NK-92 (cell line): Measurements from ENCODE around the gene ZNF436.
"Not testable (repeated sequence)": the region's sequence is repeated elsewhere in the genome, so short reads cannot be mapped to it uniquely, and the experiment has no call there.

Experiments used
- DNase-seq: peaks from one replicate; lab custom pipeline; 2025; ENCODE audit not compliant: unreplicated experiment; lab: John Stamatoyannopoulos, UW

The ZNF436 gene

DNA sequence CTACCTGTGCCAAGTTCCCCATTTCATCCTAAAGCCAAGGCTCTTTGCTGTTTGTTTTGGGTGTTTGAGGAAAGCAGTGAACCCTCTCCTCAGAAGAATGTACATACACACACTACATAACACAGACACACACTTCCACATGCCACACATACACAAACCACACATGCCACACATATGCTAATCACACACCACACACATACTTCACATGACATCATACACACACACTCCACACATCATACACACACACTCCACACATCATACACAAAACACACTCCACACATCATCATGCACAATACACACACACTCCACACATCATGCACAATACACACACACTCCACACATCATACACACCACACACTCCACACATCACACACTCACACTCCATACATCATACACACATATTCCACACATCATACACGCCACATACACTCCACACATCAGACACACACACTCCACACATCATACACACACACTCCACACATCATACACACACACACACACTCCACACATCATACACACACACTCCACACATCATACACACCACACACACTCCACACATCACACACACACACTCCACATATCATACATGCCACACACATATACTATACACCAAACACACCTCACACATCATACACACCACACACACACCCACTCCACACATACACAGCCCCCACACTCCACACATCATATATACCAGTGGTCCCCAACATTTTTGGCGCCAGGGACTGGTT lies 22.7 kb upstream of the ZNF436 start:
- no peak for DNase-seq

- DNase-seq, result no peak
Measured at GRCh38 chr1:23389837-23390321, 20.2 kb upstream of the ZNF436 start.

GRCh38 chr1:23387494-23387893 lies 17.9 kb upstream of the ZNF436 start:
- DNase-seq, result no peak

DNA sequence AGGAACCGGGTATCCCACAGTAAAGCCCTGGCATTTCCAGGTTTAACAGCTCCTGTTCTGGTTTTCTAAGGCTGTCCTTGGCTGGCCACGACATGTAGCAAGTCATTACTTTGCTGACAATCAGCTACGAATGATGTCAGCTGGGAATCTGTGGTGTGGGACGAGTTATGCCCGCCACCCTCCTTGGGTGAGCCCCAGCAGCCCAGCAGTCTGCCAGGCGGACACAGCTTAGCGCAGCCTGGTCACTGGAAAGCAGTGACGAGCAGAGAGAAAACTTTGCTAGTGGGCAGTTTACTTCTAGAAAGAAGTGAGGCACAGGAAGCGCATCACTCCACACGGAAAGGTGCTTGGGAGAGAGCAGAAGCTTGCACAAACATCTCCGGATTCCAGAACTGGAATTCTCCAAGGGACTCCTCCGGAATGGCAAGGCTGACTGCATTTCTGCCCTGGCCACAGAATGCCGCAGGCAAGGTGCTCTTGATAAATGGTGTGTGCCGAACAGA lies 15.5 kb upstream of the ZNF436 start:
- DNase-seq, result no peak

DNA sequence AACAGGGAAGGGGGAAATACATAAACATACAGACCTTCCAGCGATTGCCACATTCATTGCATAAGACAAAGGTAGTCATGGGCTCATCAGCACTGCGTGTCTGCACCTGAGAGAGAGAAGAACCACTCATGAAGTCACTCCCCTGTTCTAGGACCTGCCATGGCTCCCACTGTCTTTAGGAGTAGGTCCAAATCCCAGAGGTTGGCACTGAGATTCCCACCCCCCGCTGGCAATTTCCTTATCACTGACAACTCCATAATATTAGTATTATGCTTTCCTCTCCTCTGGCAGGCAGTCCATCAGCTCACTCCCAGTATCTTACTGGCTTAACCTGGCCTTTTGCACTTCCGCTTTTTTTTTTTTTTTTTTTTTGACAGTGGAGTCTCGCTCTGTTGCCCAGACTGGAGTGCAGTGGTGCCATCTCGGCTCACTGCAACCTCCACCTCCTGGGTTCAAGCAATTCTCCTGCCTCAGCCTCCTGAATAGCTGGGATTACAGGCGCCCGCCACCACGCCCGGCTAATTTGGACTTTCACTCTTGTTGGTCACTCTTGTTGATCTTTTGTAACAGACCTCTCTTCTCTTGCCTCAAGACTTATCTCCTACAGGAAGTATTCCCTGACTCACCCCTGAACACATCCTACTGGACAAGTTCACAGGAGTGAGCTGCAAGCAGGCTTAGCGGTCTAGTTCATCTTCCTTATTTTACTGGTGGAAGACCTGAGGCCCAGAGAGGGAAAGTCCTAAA lies 14.8 kb upstream of the ZNF436 start:
- DNase-seq, result no peak

GRCh38 chr1:23383577-23384311 lies 14.1 kb upstream of the ZNF436 start:
- DNase-seq, result no peak

DNA sequence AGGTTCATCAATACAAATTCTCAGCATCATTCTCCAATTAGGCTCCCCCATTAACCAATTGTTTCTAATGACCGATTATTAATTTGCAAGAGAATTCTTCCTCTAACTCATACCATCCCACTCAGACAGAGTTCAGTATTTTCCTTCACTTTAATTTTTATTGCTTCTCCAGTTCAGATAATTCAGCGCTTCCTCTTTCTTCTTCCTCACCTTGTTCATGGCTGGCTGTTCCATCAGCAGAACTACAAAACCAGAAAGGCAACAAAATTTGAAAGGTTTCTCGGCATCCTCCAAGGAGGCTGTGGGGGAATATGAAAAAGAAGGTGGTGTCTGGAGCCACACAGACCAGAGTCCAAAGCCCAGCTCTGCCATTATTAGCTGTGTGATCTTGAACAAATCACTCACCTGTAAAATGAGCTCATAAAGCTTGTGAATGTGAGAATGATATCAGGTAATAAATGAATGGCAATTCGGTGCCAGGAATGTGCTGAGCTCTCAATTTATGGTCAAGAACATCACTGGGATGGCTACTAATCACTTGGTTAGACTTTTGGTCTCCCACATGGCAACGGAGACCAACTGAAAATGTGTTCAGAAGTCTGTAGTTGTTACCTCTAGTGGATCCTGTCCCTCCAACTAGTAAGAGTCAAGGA lies 11.7 kb upstream of the ZNF436 start:
- no peak for DNase-seq

- no peak for DNase-seq
Measured at GRCh38 chr1:23380719-23381118, 11.1 kb upstream of the ZNF436 start.

DNA sequence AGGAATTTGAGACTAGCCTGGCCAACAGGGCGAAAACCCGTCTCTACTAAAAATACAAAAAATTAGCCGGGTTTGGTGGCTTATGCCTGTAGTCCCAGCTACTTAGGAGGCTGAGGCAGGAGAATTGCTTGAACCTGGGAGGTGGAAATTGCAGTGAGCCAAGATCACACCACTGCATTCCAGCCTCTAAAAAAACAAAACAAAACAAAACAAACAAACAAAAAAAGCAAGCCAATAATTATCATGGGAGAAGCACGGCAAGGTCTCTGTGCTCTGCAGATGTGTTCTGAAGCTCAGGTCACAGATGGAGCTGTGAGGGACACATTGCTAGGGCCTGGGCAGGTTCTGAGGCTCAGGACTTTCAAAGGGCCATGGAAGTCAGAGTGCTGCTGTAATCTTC lies 10.6 kb upstream of the ZNF436 start:
- not testable (repeated sequence) for DNase-seq

DNA sequence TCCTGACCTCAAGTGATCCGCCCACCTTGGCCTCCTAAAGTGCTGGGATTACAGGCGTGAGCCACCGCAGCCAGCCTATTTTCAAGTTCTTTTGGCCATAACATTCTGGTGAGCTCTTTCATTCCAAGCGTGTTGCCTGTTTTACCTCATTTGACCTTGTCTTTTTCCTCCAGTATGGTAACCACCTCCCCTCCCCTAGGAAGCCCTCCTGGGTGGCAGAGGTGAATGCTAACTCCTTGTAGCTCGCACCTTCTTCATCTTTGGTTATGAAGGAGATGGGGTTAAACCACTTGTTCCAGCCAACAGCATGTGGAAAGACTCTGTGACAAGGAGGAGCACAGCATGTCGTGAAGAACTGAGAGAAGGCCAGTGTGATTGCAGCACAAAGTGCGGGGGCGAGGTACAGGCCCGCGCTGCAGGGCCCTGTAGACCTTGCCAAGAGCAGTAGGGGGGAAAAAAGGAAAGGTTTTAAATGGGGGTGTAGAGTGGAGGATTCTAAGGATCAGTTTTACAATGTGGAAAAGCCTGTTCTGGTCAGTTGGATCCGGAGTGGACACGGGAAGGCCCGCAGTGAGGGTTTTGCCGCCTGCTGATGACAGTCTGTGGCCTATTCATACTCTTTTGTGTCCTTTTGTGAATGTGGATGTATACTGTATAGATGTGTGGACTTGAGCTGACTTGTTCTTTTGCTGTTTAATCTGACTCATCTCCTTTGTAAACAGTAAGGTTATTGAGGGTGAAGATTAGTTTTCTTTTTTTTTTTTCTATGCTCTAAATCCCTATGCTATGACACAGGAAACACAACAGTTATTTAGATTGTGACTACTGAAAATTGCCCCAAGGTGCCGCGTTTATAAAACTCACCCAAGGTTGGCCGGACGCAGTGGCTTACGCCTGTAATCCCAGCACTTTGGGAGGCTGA lies 7.5 kb upstream of the ZNF436 start:
- no peak for DNase-seq

DNA sequence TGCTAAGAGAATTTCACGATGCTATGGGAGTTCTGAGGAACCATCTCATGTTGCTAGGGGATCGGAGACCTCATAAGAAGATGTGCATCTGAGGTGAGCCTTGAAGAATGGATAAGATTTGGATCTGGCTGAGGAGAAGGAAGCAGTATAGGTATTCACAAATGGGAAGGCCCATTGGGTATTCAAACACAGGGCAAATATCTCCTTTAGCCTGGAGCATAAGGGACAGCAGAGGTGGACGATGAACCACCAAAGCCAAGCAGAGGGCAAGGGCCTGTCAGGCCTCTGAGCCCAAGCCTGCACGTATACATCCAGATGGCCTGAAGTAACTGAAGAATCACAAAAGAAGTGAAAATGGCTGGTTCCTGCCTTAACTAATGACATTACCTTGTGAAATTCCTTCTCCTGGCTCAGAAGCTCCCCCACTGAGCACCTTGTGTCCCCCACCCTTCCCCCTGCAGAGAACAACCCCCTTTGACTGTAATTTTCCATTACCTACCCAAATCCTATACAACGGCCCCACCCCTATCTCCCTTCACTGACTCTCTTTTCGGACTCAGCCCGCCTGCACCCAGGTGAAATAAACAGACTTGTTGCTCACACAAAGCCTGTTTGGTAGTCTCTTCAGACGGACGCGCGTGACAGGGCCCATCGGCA lies 4.6 kb upstream of the ZNF436 start:
- not testable (repeated sequence) for DNase-seq

- no peak for DNase-seq
Measured at GRCh38 chr1:23371987-23372880, 2.6 kb upstream of the ZNF436 start.

DNA sequence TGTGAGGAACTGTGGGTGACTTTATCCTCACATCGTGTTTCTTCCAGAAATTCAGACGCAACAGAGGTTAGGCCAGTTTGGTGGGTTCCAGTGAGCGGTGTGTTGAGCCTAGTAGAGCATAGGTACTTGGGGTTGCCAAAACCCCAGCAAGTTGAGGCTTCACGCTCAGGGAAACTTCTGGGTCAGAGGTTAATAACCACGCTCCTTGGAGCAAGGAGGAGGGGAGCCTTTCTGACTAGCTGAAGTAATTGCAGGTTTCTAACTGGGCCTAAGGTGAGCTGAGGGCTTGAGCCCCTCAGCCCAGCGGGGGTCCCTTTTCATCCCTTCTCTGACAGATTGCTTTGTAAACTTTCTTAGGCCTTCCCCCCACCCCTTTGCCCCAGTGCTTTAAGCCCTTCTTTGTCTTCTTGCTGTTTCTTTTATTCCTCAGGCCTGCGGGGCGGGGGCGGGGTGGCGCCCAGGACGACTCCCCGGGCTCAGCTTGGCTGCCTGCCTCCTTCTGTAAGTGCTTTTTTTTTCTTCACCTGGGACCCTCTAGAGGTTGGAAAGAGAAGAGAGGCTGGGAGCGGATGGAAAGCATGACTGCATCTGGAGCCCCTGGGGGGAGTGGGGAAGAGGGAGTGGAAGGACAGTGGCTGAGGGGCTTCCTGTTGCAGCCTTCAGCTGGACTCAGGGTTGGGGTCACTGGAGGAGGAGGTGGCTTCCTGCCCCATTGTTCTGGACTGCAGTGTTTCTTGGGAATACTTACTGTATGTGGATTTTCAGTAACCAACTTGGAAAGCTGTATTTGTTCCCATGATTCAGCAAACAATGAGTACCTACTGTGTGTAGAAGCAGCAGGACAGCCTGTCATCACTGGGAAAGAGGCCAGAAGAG lies 1.3 kb upstream of the ZNF436 start:
- DNase-seq, result no peak

GRCh38 chr1:23370330-23370708 lies 683 bp upstream of the ZNF436 start:
- DNase-seq, result no peak

DNA sequence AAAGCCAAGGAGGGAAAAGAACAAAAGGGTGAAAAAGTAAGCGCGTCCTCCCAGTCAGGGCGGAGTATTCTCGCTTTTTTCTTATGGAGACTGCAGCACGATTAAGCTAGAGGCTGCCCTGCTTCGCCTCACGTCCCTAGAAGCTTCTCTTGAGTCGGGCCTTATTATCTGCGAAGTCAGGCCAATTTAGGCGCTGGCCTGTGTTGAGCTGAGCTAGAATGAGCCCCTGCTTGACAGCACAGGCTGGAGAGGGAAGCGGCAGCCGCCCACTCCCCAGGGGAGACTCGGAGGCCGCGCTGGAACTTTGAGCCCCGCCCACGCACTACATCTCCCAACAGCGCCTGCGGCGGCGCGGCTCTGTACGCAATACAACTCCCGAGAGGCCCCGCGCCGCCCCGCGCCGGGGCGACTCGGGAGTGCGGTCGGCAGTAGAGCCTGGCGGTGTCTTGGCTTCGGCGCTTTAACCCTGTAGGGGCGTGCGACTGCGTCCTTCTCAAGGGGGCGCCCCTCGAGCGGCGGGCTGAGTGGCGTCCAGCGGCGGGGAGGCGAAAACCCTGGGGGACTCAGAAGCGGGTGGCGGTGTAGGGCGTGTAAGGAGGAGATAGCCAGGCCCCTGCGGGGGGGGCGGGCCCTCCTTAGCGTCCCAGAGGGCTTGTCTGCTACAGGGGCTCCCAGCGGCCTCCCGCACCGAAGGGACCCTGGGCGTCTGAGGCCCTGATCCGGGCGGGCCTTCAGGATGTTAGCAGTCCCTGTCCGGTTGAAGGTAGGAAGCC lies 888 bp downstream of the ZNF436 start:
- peak; percentile 32 for DNase-seq

- peak; percentile 93 for DNase-seq
Measured at GRCh38 chr1:23367791-23368561, 1.7 kb downstream of the ZNF436 start.
